Occipital lobe (tissue), 2 donors: ENCODE data around the gene RELCH. TPM values are rescaled to one million over a fixed set of nuclear protein-coding genes. Genes with fewer than 3 reads are reported as not detected.

ENCODE experiments used
- DNase-seq: peaks from one replicate; lab custom pipeline; 2025; lab: John Stamatoyannopoulos, UW
- total RNA-seq: library from RNA; depleted of rRNA; stranded (reverse); fragments of >200 nt; gene quantifications from one replicate; pipeline ENCODE4 v1.2.3, GENCODE V29; 2014

RELCH gene
- total RNA-seq, 1 donor from 2014 or later = 102 TPM

DNA sequence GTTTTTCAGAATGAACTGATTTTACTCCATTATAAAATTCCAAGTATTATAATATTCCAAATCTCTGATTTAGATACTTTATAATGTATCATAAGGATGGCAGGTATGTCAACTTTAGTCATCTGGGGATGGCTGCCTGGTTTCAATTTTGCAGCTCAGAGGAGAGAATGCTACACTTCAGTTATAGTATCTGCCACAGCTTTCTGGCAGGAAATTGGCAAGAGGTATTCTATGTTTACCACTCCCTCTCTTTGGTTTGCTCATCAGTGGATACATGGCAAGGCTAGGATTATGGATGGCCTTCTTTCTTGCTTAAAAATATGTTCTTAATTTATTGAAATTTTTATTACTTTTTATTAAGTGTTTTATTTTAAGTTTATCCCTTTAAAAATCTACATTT, 71.0 kb downstream of the RELCH start:
- DNase-seq = no peak

DNA sequence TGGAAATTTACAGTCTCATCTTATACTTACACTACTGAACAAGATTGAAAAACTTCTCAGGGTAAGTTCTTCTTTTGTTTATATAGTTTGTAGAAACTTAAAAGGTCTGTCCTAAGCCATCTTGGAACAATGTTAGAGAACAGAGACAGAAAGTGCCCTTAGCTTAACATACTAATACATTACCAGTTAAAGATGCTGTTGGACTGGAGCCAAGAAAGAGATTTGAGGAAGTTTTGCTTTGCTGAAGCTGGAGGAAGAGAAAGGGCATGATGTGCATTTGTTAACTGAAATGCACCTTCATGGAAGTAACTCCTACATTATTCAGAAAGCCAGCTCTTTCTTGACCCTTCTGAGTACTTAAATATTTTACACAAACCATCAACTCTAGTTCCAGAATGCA, 71.6 kb downstream of the RELCH start:
- DNase-seq = no peak

DNA sequence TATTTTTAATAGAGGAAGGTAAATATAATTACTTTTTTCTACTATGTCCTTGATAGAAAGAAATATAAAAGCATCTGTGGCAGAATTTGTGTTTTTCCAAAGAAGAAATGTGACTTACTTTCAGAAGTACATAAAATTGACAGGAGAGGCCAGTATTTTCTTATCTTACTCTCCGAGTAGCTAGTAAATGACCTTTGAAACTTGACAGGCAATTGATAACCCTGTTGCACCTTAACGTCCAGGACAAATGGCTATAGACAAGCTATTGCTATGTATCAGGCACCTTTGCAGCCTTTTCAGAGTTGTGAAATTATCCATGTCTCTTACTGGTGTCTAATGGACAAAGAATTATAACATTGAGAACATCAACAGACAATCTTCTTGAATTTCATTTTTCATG, 75.0 kb downstream of the RELCH start:
- DNase-seq = no peak

DNA sequence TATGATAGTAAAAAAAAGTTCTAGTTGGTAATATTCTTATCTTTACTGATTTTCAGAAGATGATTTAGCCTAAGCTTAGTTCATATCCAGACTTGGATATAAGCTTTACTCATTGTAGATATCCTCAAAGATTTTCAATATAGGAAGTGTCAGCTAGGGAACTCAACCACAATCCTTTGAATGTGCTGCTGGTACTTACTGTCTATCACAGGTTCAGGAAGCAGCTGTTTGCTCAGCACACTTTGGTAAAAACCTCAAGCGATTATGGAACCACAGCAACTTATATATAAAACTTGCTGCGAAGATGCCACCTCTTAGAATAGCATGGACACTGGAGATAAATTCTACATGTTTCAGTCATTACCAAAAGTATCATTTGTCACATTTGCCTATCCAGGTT, 77.9 kb downstream of the RELCH start:
- no peak for DNase-seq

- DNase-seq = no peak
Measured at GRCh38 chr18:62277045-62277444, 90.0 kb downstream of the RELCH start.

GRCh38 chr18:62279561-62279960, 92.5 kb downstream of the RELCH start:
- DNase-seq = no peak

DNA sequence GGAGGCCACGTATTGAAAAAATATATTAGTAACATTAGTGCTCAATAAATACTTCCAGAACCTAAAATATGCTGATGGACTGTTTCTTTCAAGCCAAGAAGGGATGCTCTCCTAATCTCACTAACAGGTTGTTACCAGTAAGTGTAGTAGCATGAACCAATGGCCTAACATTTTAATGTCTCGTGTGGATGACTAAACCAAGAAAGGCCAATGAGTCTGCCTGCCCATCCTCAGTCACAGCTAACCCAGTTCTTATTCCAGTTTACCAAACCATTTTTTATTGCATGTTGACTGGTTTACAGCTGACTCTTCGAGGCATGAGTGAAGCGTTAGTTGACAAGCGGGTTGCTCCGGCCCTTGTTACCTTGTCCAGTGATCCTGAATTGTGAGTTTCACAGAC, 93.0 kb downstream of the RELCH start:
- no peak for DNase-seq

- DNase-seq = no peak
Measured at GRCh38 chr18:62280786-62281185, 93.7 kb downstream of the RELCH start.

DNA sequence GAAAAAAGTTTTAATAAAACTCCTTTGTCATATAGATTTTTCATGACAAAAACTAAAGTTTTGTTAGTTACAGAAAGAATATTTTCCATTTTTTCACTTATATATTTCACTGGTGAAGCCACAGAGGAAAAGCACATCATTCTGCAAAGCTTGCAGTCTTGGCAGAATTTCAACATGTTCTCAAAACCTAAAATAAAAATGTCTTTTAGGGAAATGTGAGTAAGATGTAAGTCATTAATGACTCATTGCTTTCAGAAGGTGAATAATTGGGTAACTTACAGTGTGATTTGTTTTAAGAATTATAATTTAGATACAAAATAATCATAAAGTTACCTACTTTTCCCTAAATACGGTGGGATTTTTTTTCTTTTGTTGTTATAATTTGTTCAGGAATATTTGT, 94.6 kb downstream of the RELCH start:
- DNase-seq = no peak

DNA sequence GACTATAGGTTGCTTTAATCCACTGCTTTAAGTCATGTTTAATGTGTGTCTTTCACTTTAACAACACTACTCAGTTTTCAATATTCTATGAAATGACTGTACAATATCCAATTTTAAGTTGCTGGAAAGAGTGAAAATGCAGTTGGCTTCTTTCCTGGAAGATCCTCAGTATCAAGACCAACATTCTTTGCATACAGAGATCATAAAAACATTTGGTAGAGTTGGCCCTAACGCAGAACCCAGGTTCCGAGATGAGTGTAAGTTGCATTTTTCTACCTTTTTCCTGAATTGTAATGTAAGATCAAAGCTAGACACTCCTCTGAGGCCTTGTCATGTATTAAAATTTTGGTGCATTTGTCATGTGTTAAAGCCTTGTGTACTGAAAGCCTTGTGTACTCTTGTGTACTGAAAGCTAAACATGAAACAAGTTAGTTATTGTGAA, 95.2 kb downstream of the RELCH start:
- DNase-seq = no peak

GRCh38 chr18:62284637-62285036, 97.6 kb downstream of the RELCH start:
- no peak for DNase-seq

DNA sequence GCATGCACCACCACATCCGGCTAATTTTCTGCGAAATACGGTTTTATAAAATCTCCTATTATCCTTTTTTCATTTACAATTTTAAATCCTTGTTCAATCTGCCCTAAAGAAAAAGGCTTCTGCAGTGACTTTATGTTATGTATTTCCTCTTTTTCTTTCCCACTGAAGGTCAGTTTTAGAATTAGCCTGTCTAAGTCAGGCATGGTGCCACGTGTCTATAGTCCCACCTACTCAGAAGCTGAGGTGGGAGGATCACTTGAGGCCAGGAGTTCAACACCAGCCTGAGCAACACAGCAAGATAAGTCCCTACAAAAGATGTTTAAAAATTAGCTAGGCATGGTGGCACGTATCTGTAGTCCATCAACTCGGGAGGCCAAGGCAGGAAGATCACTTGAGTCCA, 98.2 kb downstream of the RELCH start:
- no peak for DNase-seq

DNA sequence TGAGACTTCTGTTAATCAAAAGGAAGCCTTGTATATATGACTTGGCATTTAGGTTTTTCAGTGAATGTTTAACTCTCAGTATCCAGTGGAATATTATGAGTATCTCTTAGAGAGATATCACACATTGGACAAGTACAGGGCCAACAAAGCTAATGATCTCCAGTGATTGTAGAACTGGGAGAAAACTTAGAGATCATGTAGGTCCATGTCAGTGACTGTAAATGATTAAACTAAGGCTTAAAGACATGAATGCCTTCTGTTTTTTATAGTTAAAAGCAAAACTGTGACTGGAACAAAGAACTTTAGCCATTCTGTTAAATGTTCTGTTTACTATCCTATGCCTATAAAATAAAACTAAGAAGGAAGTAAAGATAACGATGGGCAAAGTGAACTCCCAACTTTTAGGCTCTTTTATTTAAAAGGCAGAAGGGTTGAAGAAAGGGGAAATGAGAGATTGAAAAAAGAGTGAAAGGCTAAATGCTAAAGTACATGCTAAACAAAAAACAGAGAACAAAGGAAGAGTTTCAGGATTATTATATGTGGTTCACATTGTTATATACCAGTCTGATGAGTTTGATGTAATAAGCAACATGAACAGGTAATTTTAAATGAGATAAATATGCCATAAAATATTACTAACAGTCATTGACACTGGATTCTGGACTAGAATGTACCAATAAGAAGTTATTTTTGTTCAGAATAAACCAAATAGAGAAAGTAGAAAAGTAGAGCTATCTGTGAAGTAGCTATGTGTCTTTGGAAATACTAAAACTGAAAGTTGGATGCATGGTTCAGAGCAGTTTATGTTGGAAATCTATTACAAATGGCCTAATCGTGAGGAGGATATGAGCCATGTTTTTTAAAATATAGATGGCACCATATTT, 101.0 kb downstream of the RELCH start:
- no peak for DNase-seq

GRCh38 chr18:62288665-62289008, 101.6 kb downstream of the RELCH start:
- no peak for DNase-seq

DNA sequence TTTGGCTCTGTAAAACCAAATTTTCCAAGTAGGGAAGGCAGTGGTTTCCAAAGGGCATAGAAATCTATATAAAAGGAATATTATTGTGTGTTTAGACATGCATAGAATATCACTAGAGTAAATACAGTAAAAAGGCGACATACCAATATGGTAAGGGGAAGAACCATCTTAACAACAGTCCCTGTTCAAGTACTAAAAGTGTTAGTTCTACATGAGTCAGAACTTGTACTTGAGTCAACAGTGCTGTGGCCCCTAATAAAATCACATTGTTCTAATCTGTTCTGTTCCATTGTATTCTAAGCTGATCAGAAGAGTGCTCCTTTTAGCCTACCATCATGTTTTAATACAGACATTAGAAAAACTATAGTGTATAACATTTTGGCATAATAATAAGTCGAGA, 102.0 kb downstream of the RELCH start:
- no peak for DNase-seq

GRCh38 chr18:62294073-62294472, 107.0 kb downstream of the RELCH start:
- no peak for DNase-seq

GRCh38 chr18:62300359-62300963, 113.4 kb downstream of the RELCH start:
- DNase-seq = no peak

- DNase-seq = no peak
Measured at GRCh38 chr18:62301322-62301721, 114.3 kb downstream of the RELCH start.

DNA sequence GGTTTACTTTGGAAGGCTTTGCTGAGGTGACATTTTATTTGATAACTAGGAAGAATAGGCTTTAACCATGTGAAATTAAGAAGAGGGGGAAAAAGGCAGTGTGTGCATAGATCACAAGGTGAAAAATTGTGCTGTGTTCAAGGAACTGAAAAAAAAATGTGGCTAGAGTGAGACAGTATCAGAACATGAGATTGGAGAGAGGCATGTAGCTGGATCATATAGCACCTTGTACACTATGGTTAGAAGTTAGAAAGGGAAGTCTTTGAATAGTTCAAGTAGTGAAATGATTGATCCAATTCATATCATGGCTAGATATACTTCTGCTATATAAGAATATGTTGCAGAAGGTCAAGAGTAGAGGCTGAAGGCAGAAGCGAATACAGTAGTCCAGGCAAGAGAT, 125.8 kb downstream of the RELCH start:
- DNase-seq = no peak

- no peak for DNase-seq
Measured at GRCh38 chr18:62318228-62319180, 131.4 kb downstream of the RELCH start.

DNA sequence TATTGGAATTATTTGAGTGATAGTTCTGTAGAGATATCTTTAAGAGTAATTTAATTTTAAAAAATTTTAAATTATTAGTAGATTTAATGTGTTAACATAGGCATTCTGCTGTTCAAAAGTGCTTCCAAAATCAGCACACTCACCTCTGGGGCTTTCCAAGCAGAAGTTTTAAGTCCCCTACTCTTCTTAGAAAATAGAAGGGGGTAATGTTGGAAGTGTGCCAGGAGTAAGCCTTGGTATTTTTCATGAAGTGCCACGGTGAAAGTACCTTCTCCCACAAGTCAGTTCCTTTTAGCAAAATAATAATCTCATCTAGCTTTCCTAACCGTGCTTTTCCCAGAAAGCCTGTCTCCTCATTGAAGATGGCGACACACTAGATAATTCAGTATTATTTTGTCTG, 134.1 kb downstream of the RELCH start:
- no peak for DNase-seq
